Peyer's patch (tissue), 4 donors: ENCODE results near the gene PTPRR. TPM values are rescaled to one million over a fixed set of nuclear protein-coding genes. Genes with fewer than 3 reads are reported as not detected.

Source experiments
- DNase-seq, 3 donors: peaks; one replicate each; pipeline ENCODE4 v3.0.0-alpha.2; 2017 to 2019
- H3K27ac ChIP-seq, 4 donors: fragments of 200-600 bp; sonication (generic); one replicate each; pipeline ENCODE4 v1.5.1; 2016 to 2019
- H3K27me3 ChIP-seq, 2 donors: fragments of 200-600 bp; sonication (generic); one replicate each; pipeline ENCODE4 v1.5.1; 2019
- H3K36me3 ChIP-seq, 3 donors: fragments of 200-600 bp; sonication (generic); one replicate each; pipeline ENCODE4 v1.5.1; 2016 to 2019
- H3K4me1 ChIP-seq, 4 donors: fragments of 200-600 bp; sonication (generic); one replicate each; pipeline ENCODE4 v1.5.1; 2016 to 2019
- H3K4me3 ChIP-seq, 4 donors: fragments of 200-600 bp; sonication (generic); 1 replicate in 3 of 4; 2 replicates in 1 of 4; pipeline ENCODE4 v1.5.1; 2016 to 2019; ENCODE audit warnings: mild to moderate bottlenecking in 1 of 4
- H3K9me3 ChIP-seq, 4 donors: fragments of 200-600 bp; sonication (generic); one replicate each; pipeline ENCODE4 v1.5.1; 2016 to 2019; ENCODE audit warnings: mild to moderate bottlenecking in 1 of 4
- POLR2A ChIP-seq, 2 donors: fragments of 450-650 bp; IDR thresholded peaks; one replicate each; pipeline ENCODE4 v1.5.1; 2017; ENCODE audit warnings: antibody characterized with exemption in 2 of 2, mild to moderate bottlenecking in 2 of 2, moderate library complexity in 2 of 2
- total RNA-seq, 4 donors: library from RNA; depleted of rRNA; stranded (reverse); fragments of >200 nt; gene quantifications; one replicate each; pipeline ENCODE4 v1.1.0, GENCODE V29; 2016
- TF ChIP-seq, protein P1 (sequence below), 6 experiments: fragments of 450-650 bp in 4 of 6; fragments of 200-600 bp in 2 of 6; sonication (generic) in 1 of 6; IDR thresholded peaks; one replicate each; pipeline ENCODE4 v1.5.1; 2017 to 2019; ENCODE audit warnings: antibody characterized with exemption in 6 of 6, mild to moderate bottlenecking in 3 of 6, moderate library complexity in 1 of 6

Gene PTPRR
- total RNA-seq, 4 donors from 2014 or later = 17.5 to 30.3 (median 20.2) TPM; not detected in 1

- Histone ChIP-seq H3K9me3 (no peaks in the 10 kb centered on the region), H3K27ac (no peak overlapping the region), H3K27me3 (no peaks in the 10 kb centered on the region), H3K4me1 (no peaks in the 10 kb centered on the region), H3K4me3 (no peak overlapping the region), H3K36me3 (no peaks in the 10 kb centered on the region)
- no peak for DNase-seq
- TF ChIP-seq, protein P1, sequence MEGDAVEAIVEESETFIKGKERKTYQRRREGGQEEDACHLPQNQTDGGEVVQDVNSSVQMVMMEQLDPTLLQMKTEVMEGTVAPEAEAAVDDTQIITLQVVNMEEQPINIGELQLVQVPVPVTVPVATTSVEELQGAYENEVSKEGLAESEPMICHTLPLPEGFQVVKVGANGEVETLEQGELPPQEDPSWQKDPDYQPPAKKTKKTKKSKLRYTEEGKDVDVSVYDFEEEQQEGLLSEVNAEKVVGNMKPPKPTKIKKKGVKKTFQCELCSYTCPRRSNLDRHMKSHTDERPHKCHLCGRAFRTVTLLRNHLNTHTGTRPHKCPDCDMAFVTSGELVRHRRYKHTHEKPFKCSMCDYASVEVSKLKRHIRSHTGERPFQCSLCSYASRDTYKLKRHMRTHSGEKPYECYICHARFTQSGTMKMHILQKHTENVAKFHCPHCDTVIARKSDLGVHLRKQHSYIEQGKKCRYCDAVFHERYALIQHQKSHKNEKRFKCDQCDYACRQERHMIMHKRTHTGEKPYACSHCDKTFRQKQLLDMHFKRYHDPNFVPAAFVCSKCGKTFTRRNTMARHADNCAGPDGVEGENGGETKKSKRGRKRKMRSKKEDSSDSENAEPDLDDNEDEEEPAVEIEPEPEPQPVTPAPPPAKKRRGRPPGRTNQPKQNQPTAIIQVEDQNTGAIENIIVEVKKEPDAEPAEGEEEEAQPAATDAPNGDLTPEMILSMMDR (IDR thresholded peaks at IDR 0.05) = no peak
- TF ChIP-seq POLR2A (IDR thresholded peaks at IDR 0.05) = no peak
Measured at GRCh38 chr12:70890895-70891832, 29.4 kb downstream of the PTPRR start.

DNA sequence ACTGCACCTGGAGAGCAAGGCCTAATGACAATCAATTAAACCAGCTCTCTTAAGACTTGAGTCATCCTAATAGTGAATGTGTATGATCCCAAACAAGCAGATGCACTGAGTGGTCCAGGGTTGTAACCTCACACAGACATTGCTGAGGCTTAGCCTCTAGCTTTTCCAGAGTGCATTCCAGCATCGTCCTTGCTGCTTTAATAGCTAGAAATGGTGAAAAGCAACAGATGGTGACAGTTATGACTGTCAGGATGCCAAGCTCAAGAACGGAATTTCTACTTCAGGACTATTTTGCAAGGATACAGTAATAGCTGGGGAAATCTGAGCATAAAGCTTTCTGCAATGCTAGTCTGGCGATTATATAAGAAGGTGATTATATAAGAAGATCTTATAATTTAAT is 34.6 kb downstream of the PTPRR start:
- H3K27me3 ChIP-seq = no peaks in the 10 kb centered on the region
- H3K4me3 ChIP-seq = no peak overlapping the region
- no peak for TF ChIP-seq POLR2A (IDR thresholded peaks at IDR 0.05)
- TF ChIP-seq, protein P1 (IDR thresholded peaks at IDR 0.05) = no peak
- H3K36me3 ChIP-seq = no peaks in the 10 kb centered on the region
- no peak overlapping the region for H3K27ac ChIP-seq
- H3K4me1 ChIP-seq = no peaks in the 10 kb centered on the region
- H3K9me3 ChIP-seq = no peaks in the 10 kb centered on the region
- no peak for DNase-seq

DNA sequence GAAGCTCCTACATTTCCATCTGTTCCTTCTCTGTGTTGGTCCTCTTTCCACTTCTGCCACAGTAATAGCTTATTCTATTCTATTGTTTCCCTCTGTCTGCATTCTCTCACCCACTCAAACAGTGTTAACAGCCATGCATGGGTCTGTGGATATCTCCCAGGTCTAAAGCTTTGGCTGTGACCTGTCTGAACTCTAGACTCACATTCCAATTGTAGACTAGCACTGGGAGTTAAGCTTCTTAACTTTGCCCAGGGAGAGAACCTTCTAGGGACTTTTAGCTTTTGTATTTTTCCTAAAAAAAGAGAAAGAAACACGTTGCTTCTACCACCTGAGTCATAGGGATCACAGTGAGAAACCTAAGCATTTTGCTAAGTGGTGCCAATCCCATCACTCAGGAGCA is 36.7 kb downstream of the PTPRR start:
- H3K4me3 ChIP-seq = no peak overlapping the region
- no peak for TF ChIP-seq POLR2A (IDR thresholded peaks at IDR 0.05)
- TF ChIP-seq, protein P1 (IDR thresholded peaks at IDR 0.05) = no peak
- H3K27ac ChIP-seq = no peak overlapping the region
- H3K36me3 ChIP-seq = no peaks in the 10 kb centered on the region
- no peaks in the 10 kb centered on the region for H3K27me3 ChIP-seq
- H3K9me3 ChIP-seq = no peaks in the 10 kb centered on the region
- no peak for DNase-seq
- H3K4me1 ChIP-seq = no peaks in the 10 kb centered on the region

DNA sequence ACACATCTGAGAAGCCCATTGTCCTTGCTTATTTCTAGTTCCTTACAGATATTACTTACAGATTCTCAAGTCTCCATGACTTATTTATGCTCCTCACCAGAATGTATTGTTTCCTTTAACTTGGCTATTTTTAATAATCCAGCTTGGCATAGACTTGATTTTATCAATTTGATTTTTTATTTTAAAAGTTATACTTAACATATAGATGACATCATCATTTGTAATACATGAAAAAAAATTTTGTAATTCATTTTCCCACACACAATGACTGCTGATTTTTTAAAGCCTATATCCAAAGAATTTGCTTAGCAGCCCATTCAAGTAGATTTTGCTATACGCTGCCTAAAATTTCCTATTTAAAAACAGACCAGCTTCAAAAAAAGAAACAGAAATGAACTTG is 39.8 kb downstream of the PTPRR start:
- no peak for DNase-seq
- H3K4me1 ChIP-seq = no peaks in the 10 kb centered on the region
- H3K27ac ChIP-seq = no peak overlapping the region
- H3K9me3 ChIP-seq = no peaks in the 10 kb centered on the region
- H3K4me3 ChIP-seq = no peak overlapping the region
- no peak for TF ChIP-seq POLR2A (IDR thresholded peaks at IDR 0.05)
- TF ChIP-seq, protein P1 (IDR thresholded peaks at IDR 0.05) = no peak
- no peaks in the 10 kb centered on the region for H3K36me3 ChIP-seq
- H3K27me3 ChIP-seq = no peaks in the 10 kb centered on the region

- Histone ChIP-seq H3K9me3 (no peaks in the 10 kb centered on the region), H3K36me3 (no peaks in the 10 kb centered on the region), H3K4me3 (no peak overlapping the region), H3K27me3 (no peaks in the 10 kb centered on the region), H3K27ac (no peak overlapping the region), H3K4me1 (no peaks in the 10 kb centered on the region)
- TF ChIP-seq POLR2A (IDR thresholded peaks at IDR 0.05) = no peak
- TF ChIP-seq, protein P1 (IDR thresholded peaks at IDR 0.05) = no peak
- no peak for DNase-seq
Measured at GRCh38 chr12:70876952-70877351, 43.6 kb downstream of the PTPRR start.
